BLaER1 treated with 17β-estradiol and CSF1 and Interleukin-3, amounts not matched to agents 10 nM and 100 nM (cell line): Measurements from ENCODE around the gene ASCC2.
A peak's percentile ranks its signal among the peaks of the same experiment; 100 is the strongest.
"Not testable (repeated sequence)": the region's sequence is repeated elsewhere in the genome, so short reads cannot be mapped to it uniquely, and the experiment has no call there.

Source experiments
- H3K27ac ChIP-seq, 11 experiments: shearing (Covaris generic); formaldehyde crosslinking; 2 replicates each; pipeline ENCODE4 v1.8.1; 2022
- H3K27me3 ChIP-seq, 11 experiments: shearing (Covaris generic); formaldehyde crosslinking; 2 replicates each; pipeline ENCODE4 v1.8.1; 2022
- H3K36me3 ChIP-seq, 11 experiments: shearing (Covaris generic); formaldehyde crosslinking; 2 replicates each; pipeline ENCODE4 v1.8.1; 2022
- H3K4me1 ChIP-seq, 10 experiments: shearing (Covaris generic); formaldehyde crosslinking; 2 replicates each; pipeline ENCODE4 v1.8.1; 2022
- H3K4me2 ChIP-seq, 11 experiments: shearing (Covaris generic); formaldehyde crosslinking; 2 replicates each; pipeline ENCODE4 v1.8.1; 2022
- H3K4me3 ChIP-seq, 10 experiments: shearing (Covaris generic); formaldehyde crosslinking; 2 replicates each; pipeline ENCODE4 v1.8.1; 2022
- H3K9ac ChIP-seq, 11 experiments: shearing (Covaris generic); formaldehyde crosslinking; 2 replicates each; pipeline ENCODE4 v1.8.1; 2022
- H3K9me3 ChIP-seq, 11 experiments: shearing (Covaris generic); formaldehyde crosslinking; replicated peaks in 1 of 11; 2 replicates each; pipeline ENCODE4 v1.8.1; 2022
- H4K20me1 ChIP-seq, 11 experiments: shearing (Covaris generic); formaldehyde crosslinking; 2 replicates each; pipeline ENCODE4 v1.8.1; 2022
- Cebpa-rat ChIP-seq, 11 experiments: shearing (Covaris generic); IDR thresholded peaks; 2 replicates each; pipeline ENCODE4 v1.8.1; 2022

The ASCC2 gene

DNA sequence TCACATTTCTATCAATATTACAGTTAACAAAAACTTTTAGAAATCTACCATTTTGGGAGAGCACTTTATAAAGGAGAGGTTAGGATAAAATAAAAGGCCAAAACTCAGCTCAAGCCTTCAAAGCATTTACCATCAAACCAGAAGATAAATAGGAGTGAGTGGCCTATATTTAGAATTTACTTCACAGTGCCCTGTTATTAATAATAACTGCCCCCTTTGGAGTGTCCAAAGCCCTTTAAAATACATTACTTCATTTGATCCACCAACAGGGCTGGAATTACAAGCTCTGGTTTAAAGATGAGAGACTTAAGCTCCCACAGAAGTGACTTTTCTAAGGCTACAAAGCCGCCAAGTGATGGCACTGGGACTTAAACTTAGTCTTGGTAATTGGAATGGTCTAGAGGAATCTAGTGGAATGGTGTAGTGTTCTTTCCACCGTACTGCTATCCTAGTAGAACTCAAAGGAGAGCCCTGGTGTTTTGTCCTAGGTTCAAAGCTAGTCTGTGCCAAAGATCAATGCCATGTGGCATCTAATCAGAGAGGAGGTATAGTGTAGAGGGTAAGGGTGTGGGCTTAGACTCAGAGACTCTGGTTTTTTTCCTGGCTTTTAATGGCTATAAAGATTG, 23.7 kb upstream of the ASCC2 start:
- Histone ChIP-seq H3K4me3 (no peak overlapping the region), H3K27ac (no peak overlapping the region), H3K9me3 (0 out of 22 replicates have a peak, but pooled peaks cover 0 to 4% (median 0%) of the 10 kb centered on the region in 11 experiments), H3K36me3 (no peaks in the 10 kb centered on the region), H3K27me3 (no peaks in the 10 kb centered on the region), H3K4me1 (peaks cover 0 to 15% (median 5%) of the 10 kb centered on the region in 10 experiments; a peak in 9 of 20 replicates), H3K4me2 (no peak overlapping the region), H3K9ac (no peak overlapping the region), H4K20me1 (no peaks in the 10 kb centered on the region)
- TF ChIP-seq Cebpa-rat (IDR thresholded peaks at IDR 0.05) = no peak

DNA sequence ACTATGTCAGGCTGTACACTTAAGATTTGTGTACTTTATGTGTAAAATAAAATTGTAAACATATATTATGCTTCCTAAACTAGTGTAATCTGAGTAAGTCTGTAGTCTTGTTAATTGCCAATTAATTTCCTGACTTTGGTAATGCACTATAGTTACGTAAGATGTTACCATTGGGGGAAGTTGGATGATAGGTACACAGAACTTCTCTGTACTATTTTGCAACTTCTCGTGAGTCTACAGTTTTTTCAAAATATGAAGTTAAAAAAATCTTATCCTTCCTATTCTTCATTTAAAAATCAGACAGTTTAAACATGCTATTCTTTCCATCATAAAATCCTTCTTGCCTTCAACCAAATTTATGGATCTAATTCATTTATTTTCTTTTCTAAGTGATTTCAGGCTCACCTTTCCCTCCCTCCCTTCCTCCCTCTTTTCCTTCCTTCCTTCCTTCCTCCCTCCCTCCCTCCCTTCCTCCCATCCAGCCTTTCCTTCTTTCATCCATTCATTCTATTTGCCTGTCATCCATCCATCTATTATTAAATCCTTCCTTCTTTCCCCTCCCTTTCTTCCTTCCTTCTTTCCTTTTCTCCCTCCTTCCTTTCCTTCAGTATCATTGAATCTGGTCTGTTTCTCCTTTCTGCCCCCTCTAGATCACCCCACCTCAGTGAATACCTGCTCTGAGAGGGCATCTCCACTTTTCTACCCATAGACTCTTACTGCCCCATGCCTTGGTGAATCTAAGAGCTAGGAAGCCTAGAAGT, 22.1 kb upstream of the ASCC2 start:
- peak overlapping the region in 6 of 11 experiments; percentile 1 to 54 (median 35); a peak in 8 of 22 replicates for H3K4me2 ChIP-seq
- no peak overlapping the region for H3K4me3 ChIP-seq
- H3K27ac ChIP-seq = peak overlapping the region in 1 of 11 experiments; percentile 39; a peak in 2 of 22 replicates
- no peaks in the 10 kb centered on the region for H3K36me3 ChIP-seq
- H3K9ac ChIP-seq = no peak overlapping the region
- H3K27me3 ChIP-seq = no peaks in the 10 kb centered on the region
- H3K9me3 ChIP-seq = 0 out of 22 replicates have a peak, but pooled peaks cover 0 to 4% (median 0%) of the 10 kb centered on the region in 11 experiments
- peaks cover 0 to 15% (median 5%) of the 10 kb centered on the region in 10 experiments; a peak in 9 of 20 replicates for H3K4me1 ChIP-seq
- TF ChIP-seq Cebpa-rat (IDR thresholded peaks at IDR 0.05) = no peak
- no peaks in the 10 kb centered on the region for H4K20me1 ChIP-seq

GRCh38 chr22:29859030-29859429, 21.0 kb upstream of the ASCC2 start:
- not testable (repeated sequence) for H4K20me1 ChIP-seq, H3K4me2 ChIP-seq, H3K27ac ChIP-seq, H3K36me3 ChIP-seq, H3K9me3 ChIP-seq, H3K4me3 ChIP-seq, H3K27me3 ChIP-seq, H3K9ac ChIP-seq
- peaks cover 0 to 15% (median 5%) of the 10 kb centered on the region in 10 experiments; a peak in 9 of 20 replicates for H3K4me1 ChIP-seq

GRCh38 chr22:29856496-29856895, 18.4 kb upstream of the ASCC2 start:
- H3K4me3 ChIP-seq = no peak overlapping the region
- no peak for TF ChIP-seq Cebpa-rat (IDR thresholded peaks at IDR 0.05)
- H3K27ac ChIP-seq = no peak overlapping the region

GRCh38 chr22:29855611-29856181, 17.6 kb upstream of the ASCC2 start:
- Histone ChIP-seq H3K27me3 (no peaks in the 10 kb centered on the region), H3K36me3 (no peaks in the 10 kb centered on the region), H3K9me3 (0 out of 22 replicates have a peak, but pooled peaks cover 0 to 4% (median 0%) of the 10 kb centered on the region in 11 experiments), H3K27ac (peak overlapping the region in 1 of 11 experiments; percentile 7; a peak in 1 of 22 replicates), H3K4me1 (peaks cover 0 to 11% (median 3%) of the 10 kb centered on the region in 10 experiments; a peak in 9 of 20 replicates), H3K9ac (no peak overlapping the region), H3K4me2 (no peak overlapping the region), H3K4me3 (no peak overlapping the region), H4K20me1 (no peaks in the 10 kb centered on the region)
- TF ChIP-seq Cebpa-rat (IDR thresholded peaks at IDR 0.05) = no peak

More at GRCh38 chr22:29856496-29856895, 18.4 kb upstream of the ASCC2 start:
- H3K27me3 ChIP-seq = no peaks in the 10 kb centered on the region
- 0 out of 22 replicates have a peak, but pooled peaks cover 0 to 4% (median 0%) of the 10 kb centered on the region in 11 experiments for H3K9me3 ChIP-seq
- H3K4me1 ChIP-seq = peaks cover 0 to 15% (median 5%) of the 10 kb centered on the region in 10 experiments; a peak in 9 of 20 replicates
- no peaks in the 10 kb centered on the region for H4K20me1 ChIP-seq
- H3K4me2 ChIP-seq = no peak overlapping the region
- H3K9ac ChIP-seq = no peak overlapping the region
- H3K36me3 ChIP-seq = no peaks in the 10 kb centered on the region

GRCh38 chr22:29854432-29854831, 16.4 kb upstream of the ASCC2 start:
- Histone ChIP-seq H3K27me3 (no peaks in the 10 kb centered on the region), H3K4me2 (no peak overlapping the region), H3K4me1 (peaks cover 0 to 7% (median 3%) of the 10 kb centered on the region in 10 experiments; a peak in 9 of 20 replicates), H3K9me3 (0 out of 22 replicates have a peak, but pooled peaks cover 0 to 4% (median 0%) of the 10 kb centered on the region in 11 experiments), H3K9ac (no peak overlapping the region), H3K4me3 (no peak overlapping the region), H3K36me3 (no peaks in the 10 kb centered on the region), H3K27ac (no peak overlapping the region), H4K20me1 (no peaks in the 10 kb centered on the region)
- TF ChIP-seq Cebpa-rat (IDR thresholded peaks at IDR 0.05) = no peak

DNA sequence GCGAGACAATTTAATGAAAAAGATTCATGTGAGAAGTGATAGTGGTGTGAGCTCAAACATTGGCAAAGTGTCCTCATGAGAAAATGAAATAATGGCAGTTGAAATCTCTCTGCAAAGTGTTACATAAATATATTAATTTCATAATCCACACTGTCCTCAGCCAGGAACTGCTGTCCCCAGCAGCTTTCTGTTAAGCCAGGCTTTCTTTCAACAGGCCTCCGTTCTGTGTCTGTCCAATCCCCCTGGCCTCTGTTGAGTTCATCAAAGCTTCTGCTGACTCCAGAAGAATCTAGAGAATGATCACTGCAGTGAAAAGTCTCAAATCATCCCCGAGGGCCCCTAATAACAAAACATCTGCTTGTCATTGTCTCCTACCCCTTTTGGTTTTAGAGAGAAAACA, 10.0 kb upstream of the ASCC2 start:
- H3K27me3 ChIP-seq = no peaks in the 10 kb centered on the region
- H3K9ac ChIP-seq = no peak overlapping the region
- H4K20me1 ChIP-seq = no peaks in the 10 kb centered on the region
- no peak for TF ChIP-seq Cebpa-rat (IDR thresholded peaks at IDR 0.05)
- no peak overlapping the region for H3K4me2 ChIP-seq
- no peaks in the 10 kb centered on the region for H3K36me3 ChIP-seq
- peaks cover 11 to 21% (median 16%) of the 10 kb centered on the region in 11 experiments; a peak in 21 of 22 replicates for H3K9me3 ChIP-seq
- H3K4me1 ChIP-seq = peaks cover 0 to 10% (median 3%) of the 10 kb centered on the region in 10 experiments; a peak in 8 of 20 replicates
- no peak overlapping the region for H3K4me3 ChIP-seq
- no peak overlapping the region for H3K27ac ChIP-seq

DNA sequence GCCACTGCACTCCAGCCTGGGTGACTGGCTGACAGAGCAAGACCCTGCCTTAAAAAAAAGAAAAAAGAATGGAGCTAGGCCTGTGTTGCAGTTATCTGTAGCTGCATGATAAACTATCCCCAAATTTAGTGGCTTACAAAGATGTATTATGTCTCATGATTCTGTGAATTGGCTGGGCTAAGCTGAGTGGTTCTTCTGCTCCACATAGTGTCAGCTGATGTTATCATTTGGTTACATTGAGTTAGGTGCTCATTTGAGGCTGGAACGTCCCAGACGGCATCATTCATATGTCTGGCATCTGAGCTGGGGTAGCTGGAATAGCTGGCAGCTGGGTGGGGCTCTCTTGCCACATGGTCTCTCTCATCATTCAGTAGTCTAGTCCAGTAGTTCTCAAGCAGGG, 8.2 kb upstream of the ASCC2 start:
- no peak overlapping the region for H3K4me2 ChIP-seq
- H3K4me1 ChIP-seq = peaks cover 0 to 10% (median 3%) of the 10 kb centered on the region in 10 experiments; a peak in 8 of 20 replicates
- no peak overlapping the region for H3K27ac ChIP-seq
- TF ChIP-seq Cebpa-rat (IDR thresholded peaks at IDR 0.05) = no peak
- H4K20me1 ChIP-seq = no peaks in the 10 kb centered on the region
- no peak overlapping the region for H3K4me3 ChIP-seq
- H3K36me3 ChIP-seq = no peaks in the 10 kb centered on the region
- no peak overlapping the region for H3K9ac ChIP-seq
- H3K27me3 ChIP-seq = no peaks in the 10 kb centered on the region
- peaks cover 11 to 21% (median 16%) of the 10 kb centered on the region in 11 experiments; a peak in 21 of 22 replicates for H3K9me3 ChIP-seq

GRCh38 chr22:29842740-29843139, 4.7 kb upstream of the ASCC2 start:
- Histone ChIP-seq H3K4me3 (no peak overlapping the region), H3K4me2 (no peak overlapping the region), H3K27ac (no peak overlapping the region), H3K36me3 (no peaks in the 10 kb centered on the region), H3K27me3 (no peaks in the 10 kb centered on the region), H3K4me1 (peaks cover 0 to 11% (median 6%) of the 10 kb centered on the region in 10 experiments; a peak in 13 of 20 replicates), H3K9me3 (peaks cover 11 to 21% (median 16%) of the 10 kb centered on the region in 11 experiments; a peak in 21 of 22 replicates), H3K9ac (no peak overlapping the region), H4K20me1 (no peaks in the 10 kb centered on the region)
- no peak for TF ChIP-seq Cebpa-rat (IDR thresholded peaks at IDR 0.05)
